ENCODE data around the gene ALKAL2.

GRCh38 chr2:280650-281110, 7.2 kb downstream of the ALKAL2 start:
- TF ChIP-seq, protein P1, sequence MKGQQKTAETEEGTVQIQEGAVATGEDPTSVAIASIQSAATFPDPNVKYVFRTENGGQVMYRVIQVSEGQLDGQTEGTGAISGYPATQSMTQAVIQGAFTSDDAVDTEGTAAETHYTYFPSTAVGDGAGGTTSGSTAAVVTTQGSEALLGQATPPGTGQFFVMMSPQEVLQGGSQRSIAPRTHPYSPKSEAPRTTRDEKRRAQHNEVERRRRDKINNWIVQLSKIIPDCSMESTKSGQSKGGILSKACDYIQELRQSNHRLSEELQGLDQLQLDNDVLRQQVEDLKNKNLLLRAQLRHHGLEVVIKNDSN (CRISPR knock-in tag; IDR thresholded peaks at IDR 0.05), result no peak
- TF ChIP-seq, protein P2, sequence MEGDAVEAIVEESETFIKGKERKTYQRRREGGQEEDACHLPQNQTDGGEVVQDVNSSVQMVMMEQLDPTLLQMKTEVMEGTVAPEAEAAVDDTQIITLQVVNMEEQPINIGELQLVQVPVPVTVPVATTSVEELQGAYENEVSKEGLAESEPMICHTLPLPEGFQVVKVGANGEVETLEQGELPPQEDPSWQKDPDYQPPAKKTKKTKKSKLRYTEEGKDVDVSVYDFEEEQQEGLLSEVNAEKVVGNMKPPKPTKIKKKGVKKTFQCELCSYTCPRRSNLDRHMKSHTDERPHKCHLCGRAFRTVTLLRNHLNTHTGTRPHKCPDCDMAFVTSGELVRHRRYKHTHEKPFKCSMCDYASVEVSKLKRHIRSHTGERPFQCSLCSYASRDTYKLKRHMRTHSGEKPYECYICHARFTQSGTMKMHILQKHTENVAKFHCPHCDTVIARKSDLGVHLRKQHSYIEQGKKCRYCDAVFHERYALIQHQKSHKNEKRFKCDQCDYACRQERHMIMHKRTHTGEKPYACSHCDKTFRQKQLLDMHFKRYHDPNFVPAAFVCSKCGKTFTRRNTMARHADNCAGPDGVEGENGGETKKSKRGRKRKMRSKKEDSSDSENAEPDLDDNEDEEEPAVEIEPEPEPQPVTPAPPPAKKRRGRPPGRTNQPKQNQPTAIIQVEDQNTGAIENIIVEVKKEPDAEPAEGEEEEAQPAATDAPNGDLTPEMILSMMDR (IDR thresholded peaks at IDR 0.05), result no peak
- TF ChIP-seq CBFB (CRISPR knock-in tag; IDR thresholded peaks at IDR 0.05; ENCODE audit: low read depth) (no peak), E2F4 (CRISPR knock-in tag; IDR thresholded peaks at IDR 0.05; ENCODE audit: borderline replicate concordance, low read depth) (no peak), CREM (CRISPR knock-in tag; IDR thresholded peaks at IDR 0.05) (no peak), ATF3 (CRISPR knock-in tag; conservative IDR thresholded peaks at IDR 0.05) (no peak), NFE2L1 (CRISPR knock-in tag; IDR thresholded peaks at IDR 0.05) (no peak), MAX (CRISPR knock-in tag; IDR thresholded peaks at IDR 0.05) (no peak), TP53 (CRISPR knock-in tag; IDR thresholded peaks at IDR 0.05) (no peak)
- TF ChIP-seq, protein P3, sequence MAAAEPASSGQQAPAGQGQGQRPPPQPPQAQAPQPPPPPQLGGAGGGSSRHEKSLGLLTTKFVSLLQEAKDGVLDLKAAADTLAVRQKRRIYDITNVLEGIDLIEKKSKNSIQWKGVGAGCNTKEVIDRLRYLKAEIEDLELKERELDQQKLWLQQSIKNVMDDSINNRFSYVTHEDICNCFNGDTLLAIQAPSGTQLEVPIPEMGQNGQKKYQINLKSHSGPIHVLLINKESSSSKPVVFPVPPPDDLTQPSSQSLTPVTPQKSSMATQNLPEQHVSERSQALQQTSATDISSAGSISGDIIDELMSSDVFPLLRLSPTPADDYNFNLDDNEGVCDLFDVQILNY (CRISPR knock-in tag; IDR thresholded peaks at IDR 0.05), result no peak
- TF ChIP-seq, protein P4, sequence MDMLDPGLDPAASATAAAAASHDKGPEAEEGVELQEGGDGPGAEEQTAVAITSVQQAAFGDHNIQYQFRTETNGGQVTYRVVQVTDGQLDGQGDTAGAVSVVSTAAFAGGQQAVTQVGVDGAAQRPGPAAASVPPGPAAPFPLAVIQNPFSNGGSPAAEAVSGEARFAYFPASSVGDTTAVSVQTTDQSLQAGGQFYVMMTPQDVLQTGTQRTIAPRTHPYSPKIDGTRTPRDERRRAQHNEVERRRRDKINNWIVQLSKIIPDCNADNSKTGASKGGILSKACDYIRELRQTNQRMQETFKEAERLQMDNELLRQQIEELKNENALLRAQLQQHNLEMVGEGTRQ (CRISPR knock-in tag; IDR thresholded peaks at IDR 0.05), result no peak
